IPS-20b (cell line): ENCODE results near the gene SLC12A7.
"Not testable (repeated sequence)": the region's sequence is repeated elsewhere in the genome, so short reads cannot be mapped to it uniquely, and the experiment has no call there.

Experiments
- H3K27ac ChIP-seq: one replicate; pipeline ENCODE4 v1.5.1; 2013; ENCODE audit warnings: low read length
- H3K27me3 ChIP-seq: 2 replicates; pipeline ENCODE4 v1.6.1; 2013; ENCODE audit warnings: mild to moderate bottlenecking, low read length, inconsistent platforms; ENCODE audit not compliant: insufficient read depth
- H3K36me3 ChIP-seq: 2 replicates; pipeline ENCODE4 v1.6.1; 2013; ENCODE audit warnings: low read depth, mild to moderate bottlenecking, inconsistent platforms, low read length, moderate library complexity; ENCODE audit not compliant: insufficient read depth
- H3K4me1 ChIP-seq: 2 replicates; pipeline ENCODE4 v1.6.1; 2013; ENCODE audit warnings: mild to moderate bottlenecking, control low read depth, inconsistent platforms, low read length, moderate library complexity; ENCODE audit not compliant: insufficient read depth
- H3K4me3 ChIP-seq: 2 replicates; pipeline ENCODE4 v1.5.1; 2013; ENCODE audit warnings: mild to moderate bottlenecking, low read length, inconsistent platforms
- H3K9ac ChIP-seq: 2 replicates; pipeline ENCODE4 v1.6.1; 2013; ENCODE audit warnings: low read depth, mild to moderate bottlenecking, inconsistent platforms, low read length, moderate library complexity
- H3K9me3 ChIP-seq: 2 replicates; pipeline ENCODE4 v1.6.1; 2013; ENCODE audit warnings: mild to moderate bottlenecking, low read depth, low read length, inconsistent platforms; ENCODE audit not compliant: insufficient read depth

SLC12A7 gene

DNA sequence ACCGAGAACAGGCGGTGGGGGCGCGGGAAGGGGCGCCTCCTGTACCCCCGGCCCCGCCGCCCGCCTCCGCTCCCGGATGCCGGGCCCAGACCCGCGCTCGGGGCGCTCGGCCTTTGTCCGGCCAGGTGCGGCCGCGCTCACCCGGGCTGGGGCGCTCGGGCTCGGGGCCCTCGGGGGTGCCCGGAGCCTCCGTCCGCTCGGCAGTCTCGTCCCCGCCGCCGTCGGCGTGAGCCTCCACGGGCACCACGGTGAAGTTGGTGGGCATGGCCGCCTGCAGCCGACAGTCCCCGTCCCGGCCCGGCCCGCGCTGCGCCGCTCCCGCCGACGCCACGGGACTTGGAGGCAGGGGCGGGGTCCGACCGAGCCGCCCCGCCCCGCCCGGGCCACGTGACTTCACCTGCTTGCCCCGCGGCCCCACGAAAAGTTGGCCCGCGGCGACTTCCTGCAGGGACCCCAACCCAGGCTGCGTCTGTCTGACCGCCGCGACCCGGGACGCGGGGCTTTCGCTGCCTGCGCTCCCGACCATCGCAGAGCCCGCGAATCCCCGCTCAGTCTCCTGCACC lies at the start of gene SLC12A7:
Gene SLC12A7 (minus strand): TSS at position 337 of the 563 bp plus-strand sequence. CDS start 72 bp downstream, at position 265.
- Histone ChIP-seq H3K9ac (peak within 1 kb of the TSS; percentile 72; the same call in 1 of the 2 replicates), H3K27ac (no peak within 1 kb of the TSS)

GRCh38 chr5:1161108-1161832 lies 49.4 kb upstream of the SLC12A7 start:
- Histone ChIP-seq H3K36me3 (no peaks in the 10 kb centered on the region), H3K4me1 (no peaks in the 10 kb centered on the region), H3K4me3 (no peak overlapping the region), H3K27ac (no peak overlapping the region), H3K9ac (no peak overlapping the region), H3K27me3 (peaks cover 23% of the 10 kb centered on the region), H3K9me3 (no peaks in the 10 kb centered on the region)

More for the DNA sequence above, at the start of gene SLC12A7:
- Histone ChIP-seq H3K27me3 (no peaks in the 10 kb centered on the region), H3K9me3 (no peaks in the 10 kb centered on the region), H3K4me3 (peak within 1 kb of the TSS; percentile 77; the same call in 1 of the 2 replicates), H3K4me1 (peaks cover 8% of the 10 kb centered on the region; the same call in 1 of the 2 replicates), H3K36me3 (peaks cover 5% of the 10 kb centered on the region)

- Histone ChIP-seq H3K9me3 (no peaks in the 10 kb centered on the region), H3K4me3 (no peak overlapping the region), H3K36me3 (no peaks in the 10 kb centered on the region), H3K27ac (no peak overlapping the region), H3K27me3 (peaks cover 35% of the 10 kb centered on the region), H3K4me1 (no peaks in the 10 kb centered on the region), H3K9ac (no peak overlapping the region)
Observed at GRCh38 chr5:1159774-1160406, 48.0 kb upstream of the SLC12A7 start.

DNA sequence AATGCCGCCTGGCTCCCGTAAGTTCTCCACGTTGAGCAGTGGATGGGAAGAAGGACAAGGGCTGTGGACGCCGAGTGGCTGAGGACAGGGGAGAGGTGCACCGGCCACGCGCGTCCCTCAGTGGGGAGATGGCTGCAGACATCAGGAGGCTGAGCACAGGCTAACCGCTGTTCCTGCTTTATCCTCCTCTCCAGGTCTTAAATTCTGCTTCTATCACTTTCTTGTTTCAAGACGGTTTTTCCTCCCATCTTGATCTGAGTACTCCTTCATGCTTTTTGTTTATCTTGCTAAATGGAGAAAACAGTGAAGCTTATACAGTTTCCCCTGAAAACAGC lies 47.4 kb upstream of the SLC12A7 start:
- Histone ChIP-seq H3K9me3 (no peaks in the 10 kb centered on the region), H3K4me1 (no peaks in the 10 kb centered on the region), H3K27me3 (peaks cover 40% of the 10 kb centered on the region), H3K27ac (no peak overlapping the region), H3K36me3 (no peaks in the 10 kb centered on the region), H3K4me3 (no peak overlapping the region), H3K9ac (no peak overlapping the region)

- no peak overlapping the region for H3K27ac ChIP-seq
- H3K27me3 ChIP-seq = peaks cover 46% of the 10 kb centered on the region
Observed at GRCh38 chr5:1158647-1159340, 46.9 kb upstream of the SLC12A7 start.

GRCh38 chr5:1157461-1157986 lies 45.7 kb upstream of the SLC12A7 start:
- not testable (repeated sequence) for H3K9me3 ChIP-seq, H3K27ac ChIP-seq, H3K36me3 ChIP-seq, H3K9ac ChIP-seq, H3K4me3 ChIP-seq, H3K4me1 ChIP-seq
- peaks cover 51% of the 10 kb centered on the region for H3K27me3 ChIP-seq

More at GRCh38 chr5:1158647-1159340, 46.9 kb upstream of the SLC12A7 start:
- H3K4me1 ChIP-seq = no peaks in the 10 kb centered on the region
- no peak overlapping the region for H3K4me3 ChIP-seq
- H3K9me3 ChIP-seq = no peaks in the 10 kb centered on the region
- no peak overlapping the region for H3K9ac ChIP-seq
- H3K36me3 ChIP-seq = no peaks in the 10 kb centered on the region

- H3K27me3 ChIP-seq = peaks cover 51% of the 10 kb centered on the region
- H3K9ac ChIP-seq = no peak overlapping the region
- no peaks in the 10 kb centered on the region for H3K36me3 ChIP-seq
- no peaks in the 10 kb centered on the region for H3K4me1 ChIP-seq
- no peak overlapping the region for H3K4me3 ChIP-seq
- H3K9me3 ChIP-seq = no peaks in the 10 kb centered on the region
- no peak overlapping the region for H3K27ac ChIP-seq
Observed at GRCh38 chr5:1156754-1157460, 45.0 kb upstream of the SLC12A7 start.

- Histone ChIP-seq H3K27me3 (peaks cover 51% of the 10 kb centered on the region), H3K27ac (no peak overlapping the region), H3K4me1 (no peaks in the 10 kb centered on the region), H3K4me3 (peak overlapping the region; percentile 26; the same call in 1 of the 2 replicates), H3K9ac (no peak overlapping the region), H3K36me3 (no peaks in the 10 kb centered on the region), H3K9me3 (no peaks in the 10 kb centered on the region)
Observed at GRCh38 chr5:1156033-1156753, 44.3 kb upstream of the SLC12A7 start.

- Histone ChIP-seq H3K27me3 (peaks cover 51% of the 10 kb centered on the region), H3K4me3 (peak overlapping the region; percentile 26; the same call in 1 of the 2 replicates), H3K4me1 (peaks cover under 1% of the 10 kb centered on the region; the same call in 1 of the 2 replicates), H3K9ac (no peak overlapping the region), H3K27ac (no peak overlapping the region), H3K36me3 (no peaks in the 10 kb centered on the region), H3K9me3 (no peaks in the 10 kb centered on the region)
Observed at GRCh38 chr5:1155191-1156032, 43.5 kb upstream of the SLC12A7 start.

DNA sequence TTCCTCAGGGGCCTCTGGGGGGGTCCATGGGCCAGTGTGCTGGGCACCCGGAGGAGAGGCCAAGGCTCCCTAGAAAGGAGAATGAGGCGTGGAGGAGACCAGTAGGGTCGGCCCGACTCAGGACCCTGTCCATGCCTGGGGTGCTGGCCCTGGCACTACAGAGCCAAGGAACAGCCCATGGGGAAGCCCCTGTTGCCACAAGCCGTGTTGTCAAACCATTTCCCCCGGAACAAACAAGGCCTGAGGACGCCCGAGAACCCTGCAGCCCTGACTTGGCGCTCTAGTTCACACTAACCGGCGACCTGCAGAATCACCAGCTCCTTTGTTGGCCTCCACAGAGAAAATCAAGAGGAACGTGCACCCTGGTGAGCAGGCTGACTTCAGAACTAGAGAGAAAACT lies 41.6 kb upstream of the SLC12A7 start:
- H3K27ac ChIP-seq = no peak overlapping the region
- H3K4me3 ChIP-seq = no peak overlapping the region
- no peak overlapping the region for H3K9ac ChIP-seq
- peaks cover 6% of the 10 kb centered on the region; the same call in 1 of the 2 replicates for H3K4me1 ChIP-seq
- H3K36me3 ChIP-seq = no peaks in the 10 kb centered on the region
- peaks cover 49% of the 10 kb centered on the region for H3K27me3 ChIP-seq
- no peaks in the 10 kb centered on the region for H3K9me3 ChIP-seq
